Glomerular visceral epithelial cell (primary cell): ENCODE data around the gene F7.
"Not testable (repeated sequence)": the region's sequence is repeated elsewhere in the genome, so short reads cannot be mapped to it uniquely, and the experiment has no call there.

Source experiments
- DNase-seq: peaks from one replicate; pipeline ENCODE4 v3.0.0-alpha.2; 2016; ENCODE audit errors: extremely low spot score

F7 gene

GRCh38 chr13:113153810-113154748, 48.5 kb downstream of the F7 start:
- DNase-seq, result peak; percentile 74

DNA sequence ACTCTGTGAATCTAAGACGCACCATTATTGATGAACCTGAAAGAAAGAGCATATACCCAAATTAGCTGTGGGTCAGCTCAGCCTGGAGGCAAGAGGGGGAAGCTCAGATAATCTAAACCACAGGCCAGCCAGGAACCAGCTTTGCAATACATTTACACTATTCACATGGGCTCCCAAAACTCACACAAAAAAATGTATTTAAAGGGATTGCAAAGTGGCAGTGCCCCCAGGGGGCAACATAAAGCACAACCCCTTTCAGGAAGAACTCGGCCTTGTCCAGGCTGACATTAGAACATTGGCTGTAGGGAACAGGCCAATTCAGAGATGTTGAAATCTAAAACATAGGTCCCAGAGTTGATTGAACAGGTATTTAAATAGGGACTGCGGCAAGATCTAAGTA, 49.6 kb downstream of the F7 start:
- DNase-seq, result no peak

DNA sequence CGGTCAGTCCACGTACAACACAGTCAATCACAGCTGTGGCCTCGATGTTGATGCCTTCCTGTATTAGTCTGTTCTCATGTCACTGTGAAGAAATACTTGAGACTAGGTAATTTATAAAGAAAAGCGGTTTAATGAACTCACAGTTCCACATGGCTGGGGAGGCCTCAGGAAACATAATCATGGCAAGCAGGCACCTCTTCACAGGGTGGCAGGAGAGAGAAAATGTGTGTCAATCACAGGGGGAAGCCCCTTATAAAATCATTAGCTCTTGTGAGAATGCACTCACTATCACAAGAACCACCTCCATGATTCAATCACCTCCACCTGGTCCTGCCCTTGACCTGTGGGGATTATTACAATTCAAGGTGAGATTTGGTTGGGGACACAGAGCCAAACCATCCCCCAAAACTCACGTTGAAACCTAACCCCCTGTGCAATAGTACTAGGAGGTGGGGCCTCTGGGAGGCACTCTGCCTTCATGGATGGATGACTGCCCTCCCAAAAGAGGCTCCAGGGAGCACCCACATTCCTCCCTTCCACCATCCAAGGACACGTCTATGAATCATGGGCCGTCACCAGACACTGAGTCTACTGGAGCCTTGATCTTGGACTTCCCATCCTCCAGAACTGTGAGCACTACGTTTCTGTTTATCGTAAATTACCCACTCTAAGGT, 50.5 kb downstream of the F7 start:
- no peak for DNase-seq

DNA sequence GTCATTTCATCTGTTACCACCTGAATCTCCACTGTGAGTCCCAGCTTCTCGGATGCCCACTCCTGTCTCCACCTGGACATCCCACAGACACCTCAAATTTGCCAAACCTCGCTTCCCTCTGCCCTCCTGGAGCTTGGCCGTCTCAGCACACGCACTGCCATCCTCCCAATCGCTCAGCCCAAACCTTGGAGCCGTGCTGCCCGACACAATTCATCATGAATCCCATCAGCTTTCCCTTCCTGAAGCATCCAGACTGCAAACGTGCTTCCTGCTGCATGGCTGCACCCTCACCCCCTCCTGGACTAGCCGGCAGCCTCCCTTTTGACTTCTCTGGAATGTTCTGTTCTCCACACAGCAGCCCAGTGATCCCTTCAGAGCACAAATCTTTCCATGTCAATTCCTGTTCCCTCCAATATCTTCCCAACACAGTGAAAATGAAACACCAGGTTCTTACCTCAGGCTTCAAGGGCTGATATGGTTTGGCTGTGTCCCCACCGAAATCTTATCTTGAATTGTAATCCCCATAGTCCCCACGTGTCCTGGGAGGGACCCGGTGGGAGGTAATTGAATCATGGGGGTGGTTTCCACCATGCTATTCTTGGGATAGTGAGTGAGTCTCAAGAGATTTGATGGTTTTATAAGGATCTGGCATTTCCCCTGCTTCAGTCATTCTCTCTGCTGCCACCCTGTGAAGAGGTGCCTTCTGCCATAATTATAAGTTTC, 51.8 kb downstream of the F7 start:
- DNase-seq, result no peak

GRCh38 chr13:113157929-113158747, 52.5 kb downstream of the F7 start, which contains the start of gene PROZ:
Gene PROZ, plus strand, starts transcription at chr13:113158648. Its CDS starts 13 bp downstream, at chr13:113158661.
- no peak for DNase-seq

DNA sequence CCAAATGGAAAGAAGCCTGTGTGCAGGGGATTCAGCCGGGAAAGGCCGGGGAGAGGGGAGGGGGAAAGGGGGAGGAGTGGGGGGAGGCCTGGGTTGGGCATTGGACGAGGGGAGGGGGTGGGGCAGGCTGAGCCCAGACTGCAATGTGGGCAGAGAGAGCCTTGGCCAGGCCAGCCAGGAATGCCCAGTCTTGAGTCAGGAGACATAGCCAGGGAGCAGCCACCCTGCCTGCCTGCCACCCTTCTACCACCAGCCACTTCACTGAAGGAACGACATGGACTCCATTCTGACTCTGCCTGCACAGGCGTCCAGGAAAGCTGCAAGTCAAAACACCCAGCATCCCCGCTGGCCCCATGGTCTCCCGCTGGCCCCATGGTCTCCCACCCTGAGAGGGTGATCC, 53.4 kb downstream of the F7 start:
- no peak for DNase-seq

DNA sequence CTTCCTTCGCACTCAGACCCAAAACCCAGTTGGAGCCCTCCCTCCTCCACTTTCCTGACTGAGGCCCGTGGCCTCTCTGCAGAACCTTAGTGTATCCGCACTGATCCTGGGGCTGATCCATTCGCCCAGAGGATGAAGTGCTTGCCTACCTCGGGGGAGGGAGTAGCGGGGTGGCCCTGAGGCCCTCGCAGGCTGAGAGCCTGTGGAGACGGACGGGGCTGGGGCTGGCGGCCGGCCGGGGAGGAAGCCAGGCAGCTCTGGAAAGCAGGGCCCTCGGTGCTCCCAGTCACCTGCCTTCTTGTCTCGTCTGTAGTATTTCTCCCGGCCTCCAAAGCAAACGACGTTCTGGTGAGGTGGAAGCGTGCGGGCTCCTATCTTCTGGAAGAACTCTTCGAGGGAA, 54.1 kb downstream of the F7 start:
- DNase-seq, result no peak

DNA sequence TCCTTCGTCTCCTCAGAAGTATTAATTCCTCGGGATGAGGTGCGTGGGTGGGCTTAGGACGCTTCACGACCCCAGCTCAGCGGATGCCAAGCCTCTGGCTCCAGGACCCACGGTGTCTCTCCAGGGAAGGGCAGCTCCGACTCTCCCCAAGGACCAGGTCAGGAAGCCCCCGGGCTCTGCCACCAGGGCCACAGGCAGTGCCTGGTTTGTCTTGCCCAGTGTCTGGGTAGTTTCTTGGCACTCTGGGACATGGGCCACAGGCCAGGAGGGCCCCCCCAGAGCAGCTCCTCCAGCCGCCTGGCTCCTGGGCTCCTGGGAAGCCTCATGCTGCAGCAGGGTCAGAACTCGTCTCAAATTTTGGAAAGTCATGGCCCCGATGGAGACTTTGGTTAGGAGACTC, 55.4 kb downstream of the F7 start:
- no peak for DNase-seq

DNA sequence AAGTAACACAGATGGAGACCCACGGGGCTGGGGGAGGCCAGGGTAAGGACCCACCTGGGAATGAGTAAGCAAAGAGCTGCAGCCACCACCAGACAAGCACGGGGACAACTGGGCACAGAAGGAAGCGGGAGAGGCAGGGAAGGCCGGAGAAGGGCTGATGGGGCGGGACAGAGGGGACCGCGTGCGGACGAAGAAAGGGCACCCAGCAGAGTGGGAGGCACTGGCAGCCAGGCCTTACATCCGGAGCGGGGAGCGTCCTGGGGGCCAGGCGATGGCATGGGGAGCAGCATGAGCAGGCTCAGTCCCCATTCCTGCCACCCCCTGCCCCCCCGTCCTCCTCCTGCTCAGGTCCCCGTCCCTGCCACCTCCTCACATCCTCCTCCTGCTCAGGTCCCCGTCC, 55.8 kb downstream of the F7 start:
- DNase-seq, result no peak

- DNase-seq, result not testable (repeated sequence)
These were observed 56.4 kb downstream of the F7 start for GRCh38 chr13:113161975-113162374.

DNA sequence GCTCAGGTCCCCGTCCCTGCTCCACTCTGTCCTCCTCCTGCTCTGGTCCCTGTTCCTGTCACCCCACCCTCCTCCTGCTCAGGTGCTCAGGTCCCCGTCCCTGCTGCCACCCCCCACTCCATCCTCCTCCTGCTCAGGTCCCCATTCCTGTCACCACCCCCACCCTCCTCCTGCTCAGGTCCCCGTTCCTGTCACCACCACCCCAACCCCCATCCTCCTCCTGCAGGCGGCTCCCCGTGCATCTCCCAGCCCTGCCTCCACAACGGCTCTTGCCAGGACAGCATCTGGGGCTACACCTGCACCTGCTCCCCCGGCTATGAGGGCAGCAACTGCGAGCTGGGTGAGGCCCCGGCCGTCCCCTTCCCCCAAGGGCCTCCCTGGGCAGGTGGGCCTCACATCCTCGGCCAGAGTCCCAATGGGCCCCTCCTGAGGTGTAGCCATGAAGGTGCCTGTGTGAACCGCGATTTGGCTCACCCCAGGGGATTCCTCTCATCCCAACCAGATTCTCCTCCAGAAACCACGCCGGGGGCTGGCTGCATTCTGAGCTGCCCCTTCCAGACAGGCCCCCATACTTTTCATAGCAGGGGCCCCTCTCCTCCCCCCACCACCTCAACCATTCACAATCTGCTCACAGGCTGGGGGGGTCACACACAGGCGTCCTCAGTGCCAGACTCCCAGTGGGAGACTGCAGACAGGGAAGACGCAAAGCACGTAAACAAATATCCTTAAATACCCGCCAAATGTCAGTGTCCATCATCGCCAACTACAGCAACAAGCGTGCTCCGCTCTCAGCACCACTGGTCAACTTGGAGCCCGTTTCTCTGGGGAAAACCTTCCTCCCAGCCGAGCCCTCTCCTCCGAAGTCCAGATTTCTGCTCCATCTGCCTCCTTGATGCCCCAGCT, 57.4 kb downstream of the F7 start:
- no peak for DNase-seq

DNA sequence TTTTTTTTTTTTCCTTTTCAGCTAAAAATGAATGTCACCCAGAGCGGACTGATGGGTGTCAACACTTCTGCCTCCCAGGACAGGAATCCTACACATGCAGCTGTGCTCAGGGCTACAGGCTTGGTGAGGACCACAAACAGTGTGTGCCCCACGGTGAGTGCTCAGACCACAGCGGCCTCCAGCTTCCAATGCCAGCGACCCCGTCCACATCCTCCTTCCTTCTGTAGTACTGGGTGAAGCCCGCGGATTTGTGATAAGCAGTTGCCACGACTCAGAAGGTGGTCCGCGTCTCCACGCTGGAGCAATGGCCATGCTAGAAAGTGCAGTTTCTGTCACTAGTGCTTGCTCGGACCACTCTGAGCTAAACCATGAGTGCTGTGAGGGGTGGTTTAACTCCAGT, 58.9 kb downstream of the F7 start:
- DNase-seq, result no peak

DNA sequence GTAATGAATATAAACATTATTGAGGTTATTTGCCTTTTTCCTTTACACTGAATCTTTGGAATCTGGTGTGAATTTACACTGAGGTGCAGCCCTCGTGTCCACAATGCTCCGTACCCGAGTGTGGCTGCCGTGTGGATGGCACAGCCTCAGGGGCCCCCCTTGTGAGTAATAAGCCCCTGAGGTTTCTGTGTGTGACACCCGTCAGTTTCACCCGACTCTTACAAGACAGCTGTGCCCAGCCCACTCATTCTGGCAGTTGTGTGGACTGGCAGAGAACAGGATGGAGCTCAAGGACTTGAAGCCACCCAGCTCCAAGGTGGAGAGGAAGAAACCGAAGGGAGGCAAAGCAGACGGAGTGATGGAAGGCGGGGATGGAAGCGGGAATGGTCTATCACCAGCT, 60.7 kb downstream of the F7 start:
- DNase-seq, result no peak

DNA sequence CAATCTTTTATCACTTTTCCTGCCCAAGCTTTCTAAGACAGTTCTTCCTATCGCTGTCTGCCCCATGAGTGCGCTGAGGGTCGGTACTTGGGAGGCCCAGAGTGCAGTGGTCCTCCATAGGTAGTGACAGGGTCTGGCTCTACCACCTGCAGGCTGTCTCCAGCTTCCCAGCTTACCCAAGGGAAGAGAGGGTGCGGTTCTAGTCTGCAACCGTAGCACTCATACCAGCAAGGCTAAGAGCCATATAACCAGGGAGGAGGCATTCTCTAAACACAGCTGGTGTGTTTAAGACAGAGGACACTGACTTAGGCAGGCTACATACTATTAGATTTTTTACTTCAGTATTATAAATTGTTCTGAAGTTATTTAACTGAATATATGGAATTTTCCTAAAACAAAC, 61.1 kb downstream of the F7 start:
- no peak for DNase-seq

- no peak for DNase-seq
These were observed 61.6 kb downstream of the F7 start for GRCh38 chr13:113167155-113167554.

GRCh38 chr13:113167575-113167974, 62.0 kb downstream of the F7 start:
- DNase-seq, result no peak

DNA sequence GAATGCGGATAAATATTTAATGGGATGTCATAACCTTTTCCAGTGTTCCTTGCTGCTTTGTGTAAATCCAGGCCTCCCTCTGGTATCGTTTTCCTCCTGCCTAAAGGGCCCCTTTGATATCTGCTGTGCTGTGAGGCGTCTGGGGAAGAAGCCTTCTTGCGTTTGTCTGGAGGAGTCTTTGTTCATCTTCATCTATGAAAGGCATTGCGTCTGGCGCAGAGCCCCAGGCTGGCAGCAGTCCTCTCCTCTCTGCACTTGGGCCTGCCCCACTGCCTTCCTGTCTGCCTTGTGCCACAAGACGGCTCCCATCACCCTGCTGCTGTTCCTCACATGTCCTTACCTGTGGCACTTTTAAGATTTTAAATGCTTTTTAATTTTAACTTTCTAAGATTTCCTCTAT, 62.6 kb downstream of the F7 start:
- no peak for DNase-seq

DNA sequence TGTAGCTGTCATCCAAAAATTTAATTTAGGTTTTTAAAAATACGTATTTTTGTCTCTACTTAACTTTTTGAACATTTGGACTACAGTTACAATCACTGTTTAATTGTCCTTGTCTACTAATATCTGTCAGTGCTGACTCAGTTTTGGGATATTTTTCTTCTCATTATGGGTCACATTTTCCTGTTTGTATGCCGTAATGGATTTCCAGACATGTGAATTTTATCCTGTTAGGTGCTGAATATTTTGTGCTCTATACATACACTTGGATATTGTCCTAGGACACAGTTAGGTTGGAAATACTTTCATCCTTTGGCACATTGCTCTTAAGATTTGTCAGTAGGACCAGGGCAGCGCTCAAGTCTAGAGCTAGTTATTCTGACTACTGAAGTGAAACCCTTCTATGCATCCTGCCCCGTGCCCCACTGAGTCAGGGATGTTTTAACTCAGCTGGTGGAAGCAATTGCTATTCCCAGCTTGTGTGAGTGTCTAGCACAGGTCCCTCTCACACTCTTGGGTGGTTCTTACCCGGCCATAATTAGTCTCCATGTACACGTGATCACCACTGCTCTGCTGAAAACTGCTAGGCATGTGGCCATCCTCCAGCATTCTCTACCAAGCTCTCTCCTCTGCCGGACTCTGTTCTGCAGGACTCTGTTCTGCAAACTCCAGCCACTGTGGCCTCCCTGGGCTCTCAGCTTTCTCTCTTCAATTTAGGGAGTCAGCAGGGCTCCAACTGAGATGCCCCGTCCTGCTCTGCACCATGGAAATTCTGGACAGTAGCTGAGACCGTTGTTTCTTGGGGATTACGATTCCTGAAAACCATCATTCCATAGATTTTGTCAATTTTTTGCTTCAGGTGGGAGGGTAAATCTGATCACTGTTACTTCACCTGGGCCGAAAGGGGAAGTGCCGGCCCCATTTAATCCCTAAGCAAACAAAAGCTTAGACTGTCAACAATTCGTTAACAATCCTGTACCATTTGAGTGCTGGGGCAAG, 64.0 kb downstream of the F7 start:
- DNase-seq, result no peak
